HepG2 (cell line): ENCODE results near the gene NEDD8. TPM values are rescaled to one million over a fixed set of nuclear protein-coding genes. Genes with fewer than 3 reads are reported as not detected.
A peak's percentile ranks its signal among the peaks of the same experiment; 100 is the strongest.

Source experiments
- ATAC-seq: fragments of 200-7000 bp; cut with Tn5 transposase; 3 replicates; pipeline ENCODE4 v1.9.1; 2020; ENCODE audit warnings: mild to moderate bottlenecking, moderate library complexity
- BruUV-seq: library from RNA; stranded (reverse); fragments of 400-500 nt; replicated peaks from 2 replicates; lab custom pipeline; 2021; lab: Mats Ljungman, UMichigan
- CTCF ChIA-PET: fragments of 300-600 bp; formaldehyde crosslinking; extraction: SDS; loops from one replicate; lab custom pipeline; 2021; ENCODE audit warnings: low total read pairs, inconsistent platforms, low intra/inter-chr PET ratio; lab: Yijun Ruan, JAX
- POLR2A ChIA-PET: fragments of 350-600 bp; sonication (Branson Sonifier 250); formaldehyde crosslinking; loops from one replicate; lab custom pipeline; 2020; ENCODE audit warnings: antibody characterized with exemption, inconsistent platforms; lab: Yijun Ruan, JAX
- DNase-seq: peaks from one replicate; pipeline ENCODE4 v3.0.0-alpha.2; 2015; ENCODE audit warnings: low spot score
- FAIRE-seq: peaks from 3 replicates; lab custom pipeline; 2011; peaks lifted over from hg19 to GRCh38; lab: Jason Lieb, UNC
- H2AFZ ChIP-seq: one replicate; pipeline ENCODE4 v1.6.1; 2011; ENCODE audit warnings: low read length, inconsistent platforms
- H3K27ac ChIP-seq: fragments of 300-600 bp; 3 replicates; pipeline ENCODE4 v1.8.0; 2011; ENCODE audit warnings: mixed run types, mild to moderate bottlenecking, mixed read lengths, low read length, inconsistent platforms; ENCODE audit not compliant: insufficient read depth; ENCODE audit errors: extremely low read length
- H3K27me3 ChIP-seq, 2 experiments: fragments of 200-600 bp in 1 of 2; 2 replicates in 1 of 2; 3 replicates in 1 of 2; pipeline versions ENCODE4 v1.6.0 to v1.8.0; 2011; ENCODE audit warnings: low read length in 2 of 2, mild to moderate bottlenecking in 2 of 2, moderate library complexity in 2 of 2, inconsistent platforms in 1 of 2; ENCODE audit not compliant: insufficient read depth in 2 of 2, control insufficient read depth in 1 of 2
- H3K36me3 ChIP-seq, 2 experiments: fragments of 200-600 bp in 1 of 2; replicated peaks in 1 of 2; 2 replicates in 1 of 2; 3 replicates in 1 of 2; pipeline versions ENCODE4 v1.5.1 to v1.8.0; 2011; ENCODE audit warnings: low read length in 2 of 2, inconsistent platforms in 1 of 2; ENCODE audit not compliant: insufficient read depth in 2 of 2, control insufficient read depth in 1 of 2
- H3K4me1 ChIP-seq: 2 replicates; pipeline ENCODE4 v1.5.1; 2012; ENCODE audit warnings: low read length, inconsistent platforms; ENCODE audit not compliant: insufficient read depth
- H3K4me2 ChIP-seq: 2 replicates; pipeline ENCODE4 v1.6.0; 2011; ENCODE audit warnings: low read depth, low read length, inconsistent platforms
- H3K4me3 ChIP-seq, 3 experiments: fragments of 200-600 bp in 1 of 3; sonication (generic), shearing (Covaris generic) in 1 of 3; replicated peaks in 1 of 3; 2 replicates each; pipeline ENCODE4 v1.5.1; 2011 to 2016; ENCODE audit warnings: low read length in 3 of 3, inconsistent platforms in 2 of 3, low read depth in 2 of 3, mild to moderate bottlenecking in 2 of 3, control low read depth in 1 of 3, mixed read lengths in 1 of 3; ENCODE audit not compliant: insufficient read depth in 1 of 3
- H3K79me2 ChIP-seq: one replicate; pipeline ENCODE4 v1.6.1; 2011; ENCODE audit warnings: low read length, inconsistent platforms; ENCODE audit not compliant: insufficient read depth
- H3K9ac ChIP-seq: 2 replicates; pipeline ENCODE4 v1.6.0; 2011; ENCODE audit warnings: mild to moderate bottlenecking, low read depth, low read length, inconsistent platforms; ENCODE audit not compliant: insufficient read depth
- H3K9me3 ChIP-seq: 2 replicates; pipeline ENCODE4 v1.5.1; 2012; ENCODE audit warnings: mild to moderate bottlenecking, low read length
- H4K20me1 ChIP-seq: 2 replicates; pipeline ENCODE4 v1.6.0; 2011; ENCODE audit warnings: inconsistent platforms, mild to moderate bottlenecking, low read length, moderate library complexity; ENCODE audit not compliant: insufficient read depth
- MLLT10 ChIP-seq: sonication (generic); formaldehyde crosslinking; IDR thresholded peaks from 2 replicates; pipeline ENCODE4 v1.4.0; 2020; ENCODE audit warnings: missing genetic modification reagents
- SP4 ChIP-seq: sonication (generic); formaldehyde crosslinking; IDR thresholded peaks from 2 replicates; pipeline ENCODE4 v1.8.1; 2023; ENCODE audit warnings: mild to moderate bottlenecking, missing genetic modification reagents
- ZNF180 ChIP-seq: sonication (generic); formaldehyde crosslinking; IDR thresholded peaks from 2 replicates; pipeline ENCODE4 v1.4.0; 2020; ENCODE audit warnings: low read depth, missing genetic modification reagents, borderline replicate concordance
- ZNF343 ChIP-seq: sonication (generic); formaldehyde crosslinking; IDR thresholded peaks from 2 replicates; pipeline ENCODE4 v1.4.0; 2020; ENCODE audit warnings: mild to moderate bottlenecking, missing genetic modification reagents
- WGBS: methylation state at CpG from one replicate; pipeline ENCODE4 v1.1.6; 2017; ENCODE audit warnings: low lambda C conversion rate; 5-methylcytosine and 5-hydroxymethylcytosine counted together
- in situ Hi-C: cut with HindIII; loops from 2 replicates; pipeline ENCODE4 v1.10.0; 2017; ENCODE audit warnings: low pct_unique_long_range_greater_than_20kb; ENCODE audit not compliant: extremely low pct_ligation_motif_present
- intact Hi-C: fragments of 100-400 bp; cut with micrococcal nuclease; formaldehyde crosslinking; loops from one replicate; pipeline ENCODE4 v1.10.0; 2022; ENCODE audit not compliant: unreplicated experiment
- polyA plus RNA-seq, 8 experiments: library from polyadenylated mRNA; depleted of rRNA in 3 of 8; stranded (reverse) in 7 of 8; unstranded in 1 of 8; fragments of >200 nt; fragmentation: Illumina TruSeq in 4 of 8; extraction: Trizol in 4 of 8; gene quantifications; 2 replicates each; pipeline versions ENCODE4 v1.2.1 to v1.2.3, GENCODE V29; 2011 to 2016; ENCODE audit warnings: low read depth in 4 of 8, missing spikeins in 1 of 8, mixed read lengths in 1 of 8; ENCODE audit not compliant: insufficient read depth in 1 of 8
- total RNA-seq, 5 experiments: library from RNA; depleted of rRNA; stranded (reverse); fragments of >200 nt; fragmentation: Illumina TruSeq; extraction: Trizol; gene quantifications; 2 replicates each; pipeline ENCODE4 v1.2.3, GENCODE V29; 2016; ENCODE audit warnings: low read depth in 1 of 5
- TF ChIP-seq, protein P1 (sequence below): sonication (generic); formaldehyde crosslinking; IDR thresholded peaks from 2 replicates; pipeline ENCODE4 v1.5.1; 2020; ENCODE audit warnings: missing genetic modification reagents, mild to moderate bottlenecking, borderline replicate concordance

The NEDD8 gene
- total and polyA plus RNA-seq, 2 of the 13 experiments (the other 11 are each of a cell fraction or from before 2014, with no cell fraction given): 535 to 713 TPM

DNA sequence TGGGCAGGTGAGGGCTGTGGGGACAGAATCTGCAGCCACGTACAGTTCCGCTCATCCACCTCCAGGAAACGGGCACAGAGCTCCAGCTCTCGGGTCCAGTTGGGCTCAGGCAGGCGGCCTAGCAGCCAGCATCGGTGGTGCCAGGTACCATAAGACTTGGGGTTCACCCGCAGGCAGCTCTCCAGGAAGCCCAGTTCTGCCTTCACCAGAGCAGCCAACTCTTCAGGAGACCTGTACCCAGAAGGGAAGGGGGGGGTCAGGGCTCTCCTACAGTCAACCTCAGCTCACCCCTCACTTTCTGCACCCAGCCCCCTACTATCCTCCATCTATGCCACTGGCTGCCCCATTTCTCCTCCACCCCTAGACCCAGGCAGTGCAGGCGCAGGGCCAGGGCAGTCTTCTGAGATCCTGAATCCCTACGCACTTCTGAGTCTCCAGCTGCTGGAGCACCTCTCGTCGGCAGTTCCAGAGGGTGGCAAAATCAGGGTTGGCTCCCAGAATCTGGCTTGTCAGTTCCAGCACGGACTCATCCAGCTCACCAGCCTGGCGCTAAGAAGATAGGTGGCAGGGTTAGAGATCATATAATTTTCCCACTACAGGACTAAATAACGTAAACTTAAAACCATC is 37.9 kb upstream of the NEDD8 start (continued):
- TF ChIP-seq, protein P1, sequence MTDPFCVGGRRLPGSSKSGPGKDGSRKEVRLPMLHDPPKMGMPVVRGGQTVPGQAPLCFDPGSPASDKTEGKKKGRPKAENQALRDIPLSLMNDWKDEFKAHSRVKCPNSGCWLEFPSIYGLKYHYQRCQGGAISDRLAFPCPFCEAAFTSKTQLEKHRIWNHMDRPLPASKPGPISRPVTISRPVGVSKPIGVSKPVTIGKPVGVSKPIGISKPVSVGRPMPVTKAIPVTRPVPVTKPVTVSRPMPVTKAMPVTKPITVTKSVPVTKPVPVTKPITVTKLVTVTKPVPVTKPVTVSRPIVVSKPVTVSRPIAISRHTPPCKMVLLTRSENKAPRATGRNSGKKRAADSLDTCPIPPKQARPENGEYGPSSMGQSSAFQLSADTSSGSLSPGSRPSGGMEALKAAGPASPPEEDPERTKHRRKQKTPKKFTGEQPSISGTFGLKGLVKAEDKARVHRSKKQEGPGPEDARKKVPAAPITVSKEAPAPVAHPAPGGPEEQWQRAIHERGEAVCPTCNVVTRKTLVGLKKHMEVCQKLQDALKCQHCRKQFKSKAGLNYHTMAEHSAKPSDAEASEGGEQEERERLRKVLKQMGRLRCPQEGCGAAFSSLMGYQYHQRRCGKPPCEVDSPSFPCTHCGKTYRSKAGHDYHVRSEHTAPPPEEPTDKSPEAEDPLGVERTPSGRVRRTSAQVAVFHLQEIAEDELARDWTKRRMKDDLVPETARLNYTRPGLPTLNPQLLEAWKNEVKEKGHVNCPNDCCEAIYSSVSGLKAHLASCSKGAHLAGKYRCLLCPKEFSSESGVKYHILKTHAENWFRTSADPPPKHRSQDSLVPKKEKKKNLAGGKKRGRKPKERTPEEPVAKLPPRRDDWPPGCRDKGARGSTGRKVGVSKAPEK (CRISPR knock-in tag): 0 out of 2 replicates have a peak, but pooled peaks have one; percentile 27
- TF ChIP-seq MLLT10 (CRISPR knock-in tag) (no peak), ZNF343 (no peak)

DNA sequence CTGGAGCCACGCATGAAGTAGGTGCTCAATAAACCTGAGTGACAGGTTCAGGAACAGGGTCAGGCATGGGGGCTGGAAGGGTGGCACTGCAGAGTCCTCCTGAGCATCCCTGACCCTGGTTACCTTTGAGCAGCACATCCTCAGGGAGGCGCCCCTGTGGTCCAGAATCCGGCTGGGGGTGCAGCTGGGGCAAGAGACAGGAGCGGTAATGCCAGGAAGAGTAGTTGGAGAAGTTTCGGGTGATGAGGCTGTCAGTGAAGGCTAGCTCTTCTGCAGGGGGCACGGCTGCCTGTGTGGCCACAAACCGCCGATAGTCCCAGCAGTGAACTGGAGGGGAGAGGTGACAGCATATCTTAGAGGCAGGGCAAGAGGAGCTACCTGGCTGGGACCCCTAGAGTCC is 37.2 kb upstream of the NEDD8 start:
- peaks cover 19 to 38% of the 10 kb centered on the region in 2 experiments; a peak in 4 of 5 replicates for H3K36me3 ChIP-seq
- H3K4me3 ChIP-seq: no peak overlapping the region
- WGBS: 95% methylated on average over 8 of the region's 8 CpGs
- FAIRE-seq (no peak), ATAC-seq (no peak), DNase-seq (no peak)
- intact Hi-C loops: no loop called here
- H3K4me2 ChIP-seq: no peak overlapping the region
- H3K79me2 ChIP-seq: peaks cover 4% of the 10 kb centered on the region
- BruUV-seq: no TSS peak
- TF ChIP-seq SP4 (CRISPR knock-in tag) (0 out of 2 replicates have a peak, but pooled peaks have one; percentile 49), ZNF180 (CRISPR knock-in tag) (no peak)
- H3K9me3 ChIP-seq: no peaks in the 10 kb centered on the region
- H2AFZ ChIP-seq: no peak overlapping the region
- in situ Hi-C loops: no loop called here
- H3K27ac ChIP-seq: no peak overlapping the region
- ChIA-PET CTCF (no interaction called here), POLR2A (interaction anchor here (1.0 to 16.5 kb wide), 7 partner anchors 11 to 123 kb away, joined by 3 to 435 read pairs (median 42); partner anchors contain the start of genes DHRS1, GMPR2, NEDD8 and NOP9)
- no peaks in the 10 kb centered on the region; a peak in 1 of 5 replicates for H3K27me3 ChIP-seq
- peaks cover 22% of the 10 kb centered on the region for H3K4me1 ChIP-seq
- H4K20me1 ChIP-seq: no peaks in the 10 kb centered on the region
- H3K9ac ChIP-seq: no peak overlapping the region
